Keratinocyte (primary cell): ENCODE data around the gene RALGPS2. TPM values are rescaled to one million over a fixed set of nuclear protein-coding genes. Genes with fewer than 3 reads are reported as not detected.

ENCODE experiments used
- DNase-seq: peaks from one replicate; pipeline ENCODE4 v3.0.0-alpha.2; 2011; ENCODE audit warnings: low read depth, missing footprints, low spot score
- FAIRE-seq: peaks from 2 replicates; lab custom pipeline; 2011; peaks lifted over from hg19 to GRCh38; lab: Jason Lieb, UNC
- H2AFZ ChIP-seq: 2 replicates; pipeline ENCODE4 v1.6.0; 2012; ENCODE audit warnings: low read length, control low read depth, inconsistent platforms; ENCODE audit not compliant: control insufficient read depth
- H3K27ac ChIP-seq: 2 replicates; pipeline ENCODE4 v1.5.1; 2011; ENCODE audit warnings: low read length; ENCODE audit not compliant: control insufficient read depth, insufficient read depth
- H3K27me3 ChIP-seq: 3 replicates; pipeline ENCODE4 v1.6.0; 2011; ENCODE audit warnings: low read length; ENCODE audit not compliant: control insufficient read depth, insufficient read depth; ENCODE audit errors: extremely low read depth
- H3K36me3 ChIP-seq, 2 experiments: 2 replicates in 1 of 2; 3 replicates in 1 of 2; pipeline ENCODE4 v1.5.1; 2011; ENCODE audit warnings: low read length in 2 of 2, mild to moderate bottlenecking in 1 of 2; ENCODE audit not compliant: control insufficient read depth in 2 of 2, insufficient read depth in 2 of 2; ENCODE audit errors: extremely low read depth in 1 of 2
- H3K4me1 ChIP-seq: 3 replicates; pipeline ENCODE4 v1.5.1; 2011; ENCODE audit warnings: low read length; ENCODE audit not compliant: control insufficient read depth, insufficient read depth; ENCODE audit errors: extremely low read depth
- H3K4me2 ChIP-seq: 3 replicates; pipeline ENCODE4 v1.6.0; 2011; ENCODE audit warnings: low read depth, low read length; ENCODE audit not compliant: control insufficient read depth, insufficient read depth; ENCODE audit errors: extremely low read depth
- H3K4me3 ChIP-seq, 3 experiments: fragments of 200-600 bp in 1 of 3; sonication (generic) in 1 of 3; 2 replicates in 2 of 3; 3 replicates in 1 of 3; pipeline ENCODE4 v1.5.1; 2011 to 2016; ENCODE audit warnings: low read length in 3 of 3, mild to moderate bottlenecking in 3 of 3, control low read depth in 2 of 3, inconsistent platforms in 1 of 3, low read depth in 1 of 3, mixed read lengths in 1 of 3, mixed run types in 1 of 3, moderate library complexity in 1 of 3; ENCODE audit not compliant: control insufficient read depth in 2 of 3, insufficient read depth in 2 of 3; ENCODE audit errors: extremely low read depth in 1 of 3
- H3K79me2 ChIP-seq: 2 replicates; pipeline ENCODE4 v1.6.0; 2012; ENCODE audit warnings: low read length; ENCODE audit not compliant: control insufficient read depth, insufficient read depth
- H3K9ac ChIP-seq: 3 replicates; pipeline ENCODE4 v1.6.0; 2011; ENCODE audit warnings: low read length; ENCODE audit not compliant: control insufficient read depth, insufficient read depth; ENCODE audit errors: extremely low read depth
- H3K9me1 ChIP-seq: 3 replicates; pipeline ENCODE4 v1.6.0; 2011; ENCODE audit warnings: low read length; ENCODE audit not compliant: control insufficient read depth, insufficient read depth; ENCODE audit errors: extremely low read depth
- H3K9me3 ChIP-seq: 2 replicates; pipeline ENCODE4 v1.5.1; 2012; ENCODE audit warnings: low read depth, low read length; ENCODE audit not compliant: control insufficient read depth
- H4K20me1 ChIP-seq: 3 replicates; pipeline ENCODE4 v1.6.0; 2011; ENCODE audit warnings: low read length; ENCODE audit not compliant: control insufficient read depth, insufficient read depth; ENCODE audit errors: extremely low read depth
- CTCF ChIP-seq, 3 experiments: IDR thresholded peaks in 1 of 3; conservative IDR thresholded peaks in 1 of 3; optimal IDR thresholded peaks in 1 of 3; 2 replicates in 2 of 3; 3 replicates in 1 of 3; pipeline versions ENCODE3 to v1.5.1; 2011; ENCODE audit warnings: low read length in 3 of 3, mild to moderate bottlenecking in 3 of 3, moderate library complexity in 2 of 3, control low read depth in 1 of 3, inconsistent platforms in 1 of 3; ENCODE audit not compliant: insufficient read depth in 2 of 3; ENCODE audit errors: extremely low read depth in 1 of 3
- EZH2 ChIP-seq: IDR thresholded peaks from one replicate; pipeline ENCODE4 v1.6.1; 2012; ENCODE audit warnings: inconsistent platforms, mild to moderate bottlenecking, low read length, moderate library complexity
- dilution Hi-C: fragments of 300-500 bp; cut with MboI; formaldehyde crosslinking; loops from one replicate; pipeline ENCODE4 v1.7.0; 2020; ENCODE audit warnings: low sequenced_read_pairs; ENCODE audit not compliant: extremely low pct_ligation_motif_present
- polyA plus RNA-seq, 5 experiments: library from polyadenylated mRNA; depleted of rRNA in 3 of 5; stranded (reverse) in 3 of 5; stranded (forward) in 1 of 5; unstranded in 1 of 5; fragments of >200 nt; gene quantifications; 1 replicate in 1 of 5; 2 replicates in 3 of 5; 3 replicates in 1 of 5; pipeline versions ENCODE4 v1.2.1 to v1.2.3, GENCODE V29; 2011 to 2012; ENCODE audit warnings: missing spikeins in 2 of 5, low read depth in 1 of 5, low replicate concordance in 1 of 5

Gene RALGPS2
- polyA plus RNA-seq, 1 donor (not counting 4 experiments of a cell fraction or from before 2014, with no cell fraction given), result 14.8 TPM

DNA sequence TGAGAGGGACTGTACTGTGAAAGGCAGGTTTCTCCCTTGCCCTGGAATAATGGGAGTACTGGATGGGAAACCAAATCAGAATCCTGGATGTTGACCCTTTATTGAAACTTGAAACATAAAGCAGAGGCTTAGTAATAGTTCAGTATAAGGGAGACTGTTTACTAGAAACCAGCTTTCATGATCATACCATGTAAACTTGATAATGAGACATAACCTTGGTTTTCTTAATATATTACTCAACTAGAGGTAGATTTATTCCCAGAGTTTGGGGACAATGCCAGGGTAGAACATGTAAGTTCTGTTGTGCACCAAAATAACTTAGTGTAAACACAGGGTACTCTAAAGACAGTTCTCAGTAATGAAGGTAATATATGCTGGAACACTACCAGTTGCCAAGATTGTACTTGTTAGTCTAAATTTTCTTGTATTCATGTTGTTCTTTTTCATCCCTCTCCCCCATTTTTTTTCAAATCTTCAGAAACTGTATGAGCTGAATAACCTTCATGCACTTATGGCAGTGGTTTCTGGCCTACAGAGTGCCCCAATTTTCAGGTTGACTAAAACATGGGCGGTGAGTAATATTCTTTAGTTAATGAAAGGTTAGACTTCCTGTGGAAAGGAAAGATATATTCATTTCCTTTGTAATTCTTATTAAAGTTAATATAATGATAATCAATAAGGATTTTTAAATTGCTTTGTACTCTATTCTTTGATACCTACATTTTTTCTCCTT, 96.3 kb downstream of the RALGPS2 start:
- Histone ChIP-seq H3K36me3 (no peaks in the 10 kb centered on the region), H3K9me3 (no peaks in the 10 kb centered on the region), H3K27me3 (no peaks in the 10 kb centered on the region), H3K9me1 (no peaks in the 10 kb centered on the region), H3K79me2 (no peaks in the 10 kb centered on the region), H2AFZ (no peak overlapping the region), H3K27ac (no peak overlapping the region), H4K20me1 (no peaks in the 10 kb centered on the region), H3K4me2 (no peak overlapping the region), H3K4me3 (no peak overlapping the region), H3K4me1 (no peaks in the 10 kb centered on the region), H3K9ac (no peak overlapping the region)
- TF ChIP-seq CTCF (optimal IDR thresholded peaks at IDR 0.05 in 1 of 3, IDR thresholded peaks at IDR 0.05 in 1 of 3, conservative IDR thresholded peaks at IDR 0.05 in 1 of 3; ENCODE audit: extremely low read depth in 1 of 3, insufficient read depth in 2 of 3, low read length in 3 of 3) (no peak), EZH2 (no peak)
- no peak for DNase-seq
- dilution Hi-C loops, result no loop called here
- FAIRE-seq, result no peak

DNA sequence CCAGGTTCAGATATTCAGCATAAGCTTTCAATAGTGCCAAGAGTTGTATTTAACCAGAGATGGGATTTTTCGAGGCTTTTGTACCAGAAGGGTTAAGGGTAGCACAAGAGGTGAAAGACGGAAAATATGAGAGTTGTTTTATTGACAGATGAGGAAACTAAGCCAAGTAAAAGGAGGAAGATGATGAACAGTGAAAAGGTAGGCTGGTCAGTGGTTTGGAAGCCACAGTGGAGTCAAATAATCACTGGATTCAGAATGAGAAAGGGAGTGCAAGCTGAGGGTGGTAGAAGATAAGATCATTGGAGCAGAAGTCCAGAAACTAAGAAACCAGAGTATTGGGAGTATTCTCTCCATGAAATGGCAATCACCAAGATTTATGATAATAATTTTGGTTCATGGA, 100.1 kb downstream of the RALGPS2 start:
- FAIRE-seq (no peak), DNase-seq (no peak)
- H2AFZ ChIP-seq, result no peak overlapping the region
- dilution Hi-C loops, result no loop called here
- no peaks in the 10 kb centered on the region for H3K79me2 ChIP-seq
- no peaks in the 10 kb centered on the region for H3K9me3 ChIP-seq
- peaks cover 0 to 3% of the 10 kb centered on the region in 2 experiments for H3K36me3 ChIP-seq
- H3K4me1 ChIP-seq, result no peaks in the 10 kb centered on the region
- H4K20me1 ChIP-seq, result no peaks in the 10 kb centered on the region
- H3K27ac ChIP-seq, result no peak overlapping the region
- no peak for TF ChIP-seq EZH2
- TF ChIP-seq CTCF (optimal IDR thresholded peaks at IDR 0.05 in 1 of 3, IDR thresholded peaks at IDR 0.05 in 1 of 3, conservative IDR thresholded peaks at IDR 0.05 in 1 of 3; ENCODE audit: extremely low read depth in 1 of 3, insufficient read depth in 2 of 3, low read length in 3 of 3), result no peak
- H3K9ac ChIP-seq, result no peak overlapping the region
- no peak overlapping the region for H3K4me2 ChIP-seq
- H3K27me3 ChIP-seq, result no peaks in the 10 kb centered on the region
- H3K9me1 ChIP-seq, result no peaks in the 10 kb centered on the region
- H3K4me3 ChIP-seq, result no peak overlapping the region
